SK-N-SH (cell line): ENCODE measurements around the gene GRK5.

ENCODE experiments used
- NFIC ChIP-seq: IDR thresholded peaks from 2 replicates; pipeline ENCODE4 v1.4.0; 2012; ENCODE audit warnings: borderline replicate concordance
- RFX5 ChIP-seq: IDR thresholded peaks from 2 replicates; pipeline ENCODE4 v1.6.1; 2012; ENCODE audit warnings: mild to moderate bottlenecking, improper control_type of control experiment, low read length
- SIN3A ChIP-seq: IDR thresholded peaks from 2 replicates; pipeline ENCODE4 v1.6.1; 2012; ENCODE audit warnings: low read depth, mild to moderate bottlenecking, low read length, moderate library complexity, borderline replicate concordance
- TAF1 ChIP-seq: IDR thresholded peaks from 2 replicates; pipeline ENCODE4 v1.6.1; 2012; ENCODE audit warnings: low read depth, mild to moderate bottlenecking, low read length, moderate library complexity, borderline replicate concordance
- TF ChIP-seq, protein P1 (sequence below): IDR thresholded peaks from 2 replicates; pipeline ENCODE4 v1.4.0; 2012; ENCODE audit warnings: low read depth, borderline replicate concordance
- TF ChIP-seq, protein P2 (sequence below): fragments of 200-600 bp; sonication (generic); IDR thresholded peaks from 2 replicates; pipeline ENCODE4 v1.6.1; 2017; ENCODE audit warnings: antibody characterized with exemption, mild to moderate bottlenecking, moderate library complexity
- TF ChIP-seq, protein P3 (sequence below): IDR thresholded peaks from 2 replicates; pipeline ENCODE4 v1.4.0; 2012; ENCODE audit warnings: low read depth, borderline replicate concordance

GRCh38 chr10:119488675-119489074 lies 281.3 kb downstream of the GRK5 start:
- TF ChIP-seq TAF1, result no peak
- TF ChIP-seq, protein P1, sequence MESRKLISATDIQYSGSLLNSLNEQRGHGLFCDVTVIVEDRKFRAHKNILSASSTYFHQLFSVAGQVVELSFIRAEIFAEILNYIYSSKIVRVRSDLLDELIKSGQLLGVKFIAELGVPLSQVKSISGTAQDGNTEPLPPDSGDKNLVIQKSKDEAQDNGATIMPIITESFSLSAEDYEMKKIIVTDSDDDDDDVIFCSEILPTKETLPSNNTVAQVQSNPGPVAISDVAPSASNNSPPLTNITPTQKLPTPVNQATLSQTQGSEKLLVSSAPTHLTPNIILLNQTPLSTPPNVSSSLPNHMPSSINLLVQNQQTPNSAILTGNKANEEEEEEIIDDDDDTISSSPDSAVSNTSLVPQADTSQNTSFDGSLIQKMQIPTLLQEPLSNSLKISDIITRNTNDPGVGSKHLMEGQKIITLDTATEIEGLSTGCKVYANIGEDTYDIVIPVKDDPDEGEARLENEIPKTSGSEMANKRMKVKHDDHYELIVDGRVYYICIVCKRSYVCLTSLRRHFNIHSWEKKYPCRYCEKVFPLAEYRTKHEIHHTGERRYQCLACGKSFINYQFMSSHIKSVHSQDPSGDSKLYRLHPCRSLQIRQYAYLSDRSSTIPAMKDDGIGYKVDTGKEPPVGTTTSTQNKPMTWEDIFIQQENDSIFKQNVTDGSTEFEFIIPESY, result no peak
- TF ChIP-seq SIN3A, result no peak
- TF ChIP-seq, protein P2, sequence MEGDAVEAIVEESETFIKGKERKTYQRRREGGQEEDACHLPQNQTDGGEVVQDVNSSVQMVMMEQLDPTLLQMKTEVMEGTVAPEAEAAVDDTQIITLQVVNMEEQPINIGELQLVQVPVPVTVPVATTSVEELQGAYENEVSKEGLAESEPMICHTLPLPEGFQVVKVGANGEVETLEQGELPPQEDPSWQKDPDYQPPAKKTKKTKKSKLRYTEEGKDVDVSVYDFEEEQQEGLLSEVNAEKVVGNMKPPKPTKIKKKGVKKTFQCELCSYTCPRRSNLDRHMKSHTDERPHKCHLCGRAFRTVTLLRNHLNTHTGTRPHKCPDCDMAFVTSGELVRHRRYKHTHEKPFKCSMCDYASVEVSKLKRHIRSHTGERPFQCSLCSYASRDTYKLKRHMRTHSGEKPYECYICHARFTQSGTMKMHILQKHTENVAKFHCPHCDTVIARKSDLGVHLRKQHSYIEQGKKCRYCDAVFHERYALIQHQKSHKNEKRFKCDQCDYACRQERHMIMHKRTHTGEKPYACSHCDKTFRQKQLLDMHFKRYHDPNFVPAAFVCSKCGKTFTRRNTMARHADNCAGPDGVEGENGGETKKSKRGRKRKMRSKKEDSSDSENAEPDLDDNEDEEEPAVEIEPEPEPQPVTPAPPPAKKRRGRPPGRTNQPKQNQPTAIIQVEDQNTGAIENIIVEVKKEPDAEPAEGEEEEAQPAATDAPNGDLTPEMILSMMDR, result no peak
- TF ChIP-seq NFIC, result no peak
- TF ChIP-seq, protein P3, sequence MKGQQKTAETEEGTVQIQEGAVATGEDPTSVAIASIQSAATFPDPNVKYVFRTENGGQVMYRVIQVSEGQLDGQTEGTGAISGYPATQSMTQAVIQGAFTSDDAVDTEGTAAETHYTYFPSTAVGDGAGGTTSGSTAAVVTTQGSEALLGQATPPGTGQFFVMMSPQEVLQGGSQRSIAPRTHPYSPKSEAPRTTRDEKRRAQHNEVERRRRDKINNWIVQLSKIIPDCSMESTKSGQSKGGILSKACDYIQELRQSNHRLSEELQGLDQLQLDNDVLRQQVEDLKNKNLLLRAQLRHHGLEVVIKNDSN, result no peak
- no peak for TF ChIP-seq RFX5
